Glutamatergic neuron (in vitro differentiated cells): ENCODE results near the gene ATP8B4. TPM values are rescaled to one million over a fixed set of nuclear protein-coding genes. Genes with fewer than 3 reads are reported as not detected.

Experiments
- DNase-seq: peaks from one replicate; pipeline ENCODE4 v3.0.0; 2022
- H3K27ac Mint-ChIP-seq: one replicate; pipeline ENCODE4 v1.8.0; 2020; ENCODE audit warnings: mild to moderate bottlenecking, mixed read lengths, inconsistent platforms; ENCODE audit not compliant: unreplicated experiment
- H3K27me3 Mint-ChIP-seq: one replicate; pipeline ENCODE4 v1.8.0; 2020; ENCODE audit warnings: mild to moderate bottlenecking, moderate library complexity, mixed read lengths, inconsistent platforms; ENCODE audit not compliant: unreplicated experiment
- H3K36me3 Mint-ChIP-seq: one replicate; pipeline ENCODE4 v1.8.0; 2020; ENCODE audit warnings: mild to moderate bottlenecking, mixed read lengths, inconsistent platforms; ENCODE audit not compliant: unreplicated experiment
- H3K4me1 Mint-ChIP-seq: one replicate; pipeline ENCODE4 v1.8.0; 2020; ENCODE audit warnings: mild to moderate bottlenecking, low read depth, mixed read lengths, inconsistent platforms; ENCODE audit not compliant: unreplicated experiment
- H3K4me3 Mint-ChIP-seq: one replicate; pipeline ENCODE4 v1.8.0; 2020; ENCODE audit warnings: mild to moderate bottlenecking, mixed read lengths, inconsistent platforms; ENCODE audit not compliant: unreplicated experiment
- H3K9me3 Mint-ChIP-seq: one replicate; pipeline ENCODE4 v1.8.0; 2020; ENCODE audit warnings: mild to moderate bottlenecking, moderate library complexity, mixed read lengths, inconsistent platforms; ENCODE audit not compliant: unreplicated experiment
- total RNA-seq: library from RNA; stranded (reverse); fragmentation: NEBNext Ultra II Directional; extraction: Animal tissue kit (Norgen Biotek cat#: 25700); gene quantifications from one replicate; pipeline ENCODE4 v1.2.1, GENCODE V29; 2021; ENCODE audit not compliant: unreplicated experiment
- TF ChIP-seq, protein P1 (sequence below): fragments of 200-600 bp; sonication (generic); IDR thresholded peaks from one replicate; pipeline ENCODE4 v1.5.0; 2021; ENCODE audit not compliant: partially characterized antibody, unreplicated experiment

ATP8B4 gene
- total RNA-seq, 1 donor from 2014 or later: not detected

DNA sequence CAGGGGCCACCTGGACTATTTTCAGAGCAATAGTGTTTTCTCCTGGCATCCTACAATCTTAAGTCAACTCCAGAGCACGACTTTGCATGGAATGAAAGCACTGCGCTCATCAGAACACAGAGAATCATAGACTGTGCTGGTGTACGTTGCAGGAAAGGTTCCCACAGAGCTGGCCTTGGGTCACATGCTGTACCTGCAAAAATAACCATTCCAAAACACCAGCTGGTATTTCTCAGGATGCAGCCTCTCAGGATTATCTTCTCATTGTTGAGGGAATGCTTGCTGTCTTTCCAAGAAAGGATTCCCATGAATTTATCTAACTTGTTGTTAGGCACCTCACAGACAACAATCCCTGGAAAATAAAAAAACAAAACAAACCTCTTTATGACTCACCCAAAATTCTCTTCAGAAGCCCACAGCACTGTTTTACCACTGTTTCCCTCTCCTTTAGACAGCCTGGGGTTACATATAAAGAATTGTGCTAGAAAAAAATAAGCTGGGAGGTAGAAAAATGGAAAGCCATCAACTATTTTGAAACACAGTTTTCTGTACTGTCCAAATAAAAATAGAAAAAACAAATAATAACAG lies 131.7 kb downstream of the ATP8B4 start:
- H3K4me3 Mint-ChIP-seq: no peak overlapping the region
- H3K27me3 Mint-ChIP-seq: no peaks in the 10 kb centered on the region
- no peak overlapping the region for H3K27ac Mint-ChIP-seq
- no peaks in the 10 kb centered on the region for H3K4me1 Mint-ChIP-seq
- no peaks in the 10 kb centered on the region for H3K36me3 Mint-ChIP-seq
- TF ChIP-seq, protein P1, sequence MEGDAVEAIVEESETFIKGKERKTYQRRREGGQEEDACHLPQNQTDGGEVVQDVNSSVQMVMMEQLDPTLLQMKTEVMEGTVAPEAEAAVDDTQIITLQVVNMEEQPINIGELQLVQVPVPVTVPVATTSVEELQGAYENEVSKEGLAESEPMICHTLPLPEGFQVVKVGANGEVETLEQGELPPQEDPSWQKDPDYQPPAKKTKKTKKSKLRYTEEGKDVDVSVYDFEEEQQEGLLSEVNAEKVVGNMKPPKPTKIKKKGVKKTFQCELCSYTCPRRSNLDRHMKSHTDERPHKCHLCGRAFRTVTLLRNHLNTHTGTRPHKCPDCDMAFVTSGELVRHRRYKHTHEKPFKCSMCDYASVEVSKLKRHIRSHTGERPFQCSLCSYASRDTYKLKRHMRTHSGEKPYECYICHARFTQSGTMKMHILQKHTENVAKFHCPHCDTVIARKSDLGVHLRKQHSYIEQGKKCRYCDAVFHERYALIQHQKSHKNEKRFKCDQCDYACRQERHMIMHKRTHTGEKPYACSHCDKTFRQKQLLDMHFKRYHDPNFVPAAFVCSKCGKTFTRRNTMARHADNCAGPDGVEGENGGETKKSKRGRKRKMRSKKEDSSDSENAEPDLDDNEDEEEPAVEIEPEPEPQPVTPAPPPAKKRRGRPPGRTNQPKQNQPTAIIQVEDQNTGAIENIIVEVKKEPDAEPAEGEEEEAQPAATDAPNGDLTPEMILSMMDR: no peak
- peaks cover 1% of the 10 kb centered on the region for H3K9me3 Mint-ChIP-seq
- DNase-seq: no peak

DNA sequence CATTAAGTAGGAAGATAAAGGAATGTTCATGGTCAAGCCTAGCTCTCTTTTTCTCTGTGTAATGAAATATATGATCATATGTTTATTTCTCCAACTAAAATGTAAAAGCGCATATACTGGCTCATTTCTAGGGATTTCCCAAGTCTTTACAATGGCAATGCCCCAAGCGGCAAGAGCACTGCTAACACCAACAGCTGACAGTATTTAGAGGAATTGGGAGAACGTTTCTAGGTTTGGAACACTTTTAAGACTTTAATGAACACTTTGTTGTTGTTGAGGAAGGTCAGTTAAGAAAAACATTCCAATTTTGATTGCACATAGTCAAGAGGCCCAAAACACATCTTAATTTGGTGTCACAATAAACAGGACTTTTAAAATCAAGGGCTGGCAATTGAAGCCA lies 132.7 kb downstream of the ATP8B4 start:
- H3K27me3 Mint-ChIP-seq: no peaks in the 10 kb centered on the region

DNA sequence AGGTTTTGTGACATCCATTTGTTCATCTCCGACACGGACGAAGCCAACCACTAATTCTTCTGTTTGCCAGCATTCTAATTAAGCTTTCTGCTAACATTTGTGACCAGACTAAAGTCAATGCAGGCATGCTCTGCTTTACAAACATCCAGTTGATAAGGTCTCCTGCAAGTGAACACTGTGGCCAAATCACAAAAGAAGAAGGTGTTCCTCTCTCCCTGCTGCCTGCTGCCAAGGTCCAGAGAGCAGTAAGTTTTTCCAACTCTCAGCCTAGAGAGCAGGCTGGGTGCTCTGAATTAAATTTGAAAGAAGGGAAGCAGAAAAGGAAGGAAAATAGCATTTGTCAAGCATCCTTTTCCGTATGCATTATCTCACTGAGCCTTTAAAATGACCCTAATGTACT lies 133.6 kb downstream of the ATP8B4 start:
- DNase-seq: no peak
- TF ChIP-seq, protein P1: no peak
- H3K9me3 Mint-ChIP-seq: peaks cover 1% of the 10 kb centered on the region
- no peak overlapping the region for H3K4me3 Mint-ChIP-seq
- H3K27ac Mint-ChIP-seq: no peak overlapping the region
- no peaks in the 10 kb centered on the region for H3K4me1 Mint-ChIP-seq
- H3K36me3 Mint-ChIP-seq: no peaks in the 10 kb centered on the region
- no peaks in the 10 kb centered on the region for H3K27me3 Mint-ChIP-seq

More for the DNA sequence above, 132.7 kb downstream of the ATP8B4 start:
- no peak overlapping the region for H3K27ac Mint-ChIP-seq
- no peaks in the 10 kb centered on the region for H3K36me3 Mint-ChIP-seq
- H3K4me1 Mint-ChIP-seq: no peaks in the 10 kb centered on the region
- no peak for DNase-seq
- H3K4me3 Mint-ChIP-seq: no peak overlapping the region
- TF ChIP-seq, protein P1: no peak
- peaks cover 1% of the 10 kb centered on the region for H3K9me3 Mint-ChIP-seq

DNA sequence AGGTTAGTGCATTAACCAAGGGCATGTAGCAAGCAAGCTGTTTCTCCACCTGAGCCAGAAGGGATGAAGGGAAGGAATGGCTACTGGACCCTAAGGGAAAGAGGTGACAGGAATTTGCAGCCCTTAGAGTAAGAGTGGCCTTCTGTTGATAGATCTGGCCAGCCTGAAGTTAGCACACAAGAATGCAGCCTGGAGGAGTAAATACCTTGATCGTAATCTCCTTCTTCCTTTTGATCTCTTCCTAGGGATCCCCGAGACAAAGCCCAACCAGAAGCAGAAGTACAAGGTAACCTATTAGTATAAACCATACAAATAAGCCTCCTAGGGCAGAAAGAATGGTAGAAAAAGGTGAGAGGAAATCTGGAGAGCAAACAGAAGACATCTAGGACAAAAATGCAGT lies 134.6 kb downstream of the ATP8B4 start:
- no peak for DNase-seq
- H3K27ac Mint-ChIP-seq: no peak overlapping the region
- H3K9me3 Mint-ChIP-seq: peaks cover 1% of the 10 kb centered on the region
- H3K27me3 Mint-ChIP-seq: no peaks in the 10 kb centered on the region
- TF ChIP-seq, protein P1: no peak
- H3K4me3 Mint-ChIP-seq: no peak overlapping the region
- H3K4me1 Mint-ChIP-seq: no peaks in the 10 kb centered on the region
- H3K36me3 Mint-ChIP-seq: no peaks in the 10 kb centered on the region

DNA sequence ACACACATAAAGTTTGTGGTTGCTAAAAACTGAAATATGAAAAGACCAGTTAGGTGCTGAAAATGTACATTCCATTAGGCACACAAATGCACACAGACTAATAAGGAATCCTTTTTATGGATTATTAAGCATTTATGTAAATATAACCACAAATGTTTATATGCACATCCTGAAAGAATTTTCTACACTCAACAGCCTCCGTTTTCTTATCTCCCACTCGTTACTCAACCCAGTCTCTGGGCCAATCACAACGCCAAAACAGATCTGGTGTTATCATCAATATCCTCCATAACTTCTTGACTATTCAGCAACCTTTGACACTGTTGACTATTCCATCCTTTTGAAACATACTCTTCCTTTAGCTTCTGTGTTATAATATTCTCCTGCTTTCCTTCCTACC lies 136.4 kb downstream of the ATP8B4 start:
- H3K4me1 Mint-ChIP-seq: no peaks in the 10 kb centered on the region

More for the DNA sequence above, 136.4 kb downstream of the ATP8B4 start:
- Mint-ChIP-seq H3K4me3 (no peak overlapping the region), H3K9me3 (peaks cover 1% of the 10 kb centered on the region), H3K36me3 (no peaks in the 10 kb centered on the region), H3K27ac (no peak overlapping the region), H3K27me3 (no peaks in the 10 kb centered on the region)
- TF ChIP-seq, protein P1: no peak
- DNase-seq: no peak
